ENCODE data around the gene SNUPN.

GRCh38 chr15:75551091-75551490, 74.4 kb downstream of the SNUPN start:
- TF ChIP-seq EZH2phosphoT487 (IDR thresholded peaks at IDR 0.05; ENCODE audit: low read depth, severe bottlenecking, unreplicated experiment), result no peak
- TF ChIP-seq CTCF (IDR thresholded peaks at IDR 0.05; ENCODE audit: poor library complexity), result no peak

Data from hepatocyte (in vitro differentiated cells).